ENCODE data around the gene ZDHHC1. TPM values are rescaled to one million over a fixed set of nuclear protein-coding genes. Genes with fewer than 3 reads are reported as not detected.

ZDHHC1 gene
- total RNA-seq, 4 donors from 2014 or later: 7.5 to 26.7 (median 17.3) TPM

GRCh38 chr16:67454852-67455251 lies 38.6 kb upstream of the ZDHHC1 start:
- ATAC-seq: no peak
- H3K27ac ChIP-seq: no peak overlapping the region
- no peaks in the 10 kb centered on the region for H3K9me3 ChIP-seq
- H3K4me3 ChIP-seq: no peak overlapping the region
- 94% methylated on average over 2 of the region's 6 CpGs; no CpG with 5 or more reads in 1 of the 2 donors for WGBS, 2 donors (ENCODE audit: low coverage in 1 of 2)
- TF ChIP-seq POLR2A (IDR thresholded peaks at IDR 0.05): no peak
- peaks cover 0 to 39% of the 10 kb centered on the region in 2 donors for H3K36me3 ChIP-seq
- peaks cover 0 to 76% (median 47%) of the 10 kb centered on the region in 3 donors for H3K4me1 ChIP-seq
- no peaks in the 10 kb centered on the region for H3K27me3 ChIP-seq

- no peak for ATAC-seq
- peaks cover 0 to 76% (median 45%) of the 10 kb centered on the region in 3 donors for H3K4me1 ChIP-seq
- no peaks in the 10 kb centered on the region for H3K27me3 ChIP-seq
- TF ChIP-seq POLR2A (IDR thresholded peaks at IDR 0.05): no peak
- no peak for TF ChIP-seq POLR2AphosphoS5 (IDR thresholded peaks at IDR 0.05)
- no peak for TF ChIP-seq CTCF (IDR thresholded peaks at IDR 0.05)
- no peak for TF ChIP-seq EP300 (IDR thresholded peaks at IDR 0.05)
- peaks cover 0 to 46% of the 10 kb centered on the region in 2 donors for H3K36me3 ChIP-seq
- no peak overlapping the region for H3K4me3 ChIP-seq
- WGBS, 2 donors (ENCODE audit: low coverage in 1 of 2): 77 to 80% methylated on average over 2 to 4 of the region's 5 CpGs
- H3K27ac ChIP-seq: no peak overlapping the region
- H3K9me3 ChIP-seq: no peaks in the 10 kb centered on the region
These were observed 37.8 kb upstream of the ZDHHC1 start for GRCh38 chr16:67454104-67454503.

GRCh38 chr16:67451704-67452435 lies 35.6 kb upstream of the ZDHHC1 start:
- no peaks in the 10 kb centered on the region for H3K9me3 ChIP-seq
- ATAC-seq: no peak
- H3K36me3 ChIP-seq: peaks cover 0 to 63% of the 10 kb centered on the region in 2 donors
- H3K4me3 ChIP-seq: no peak overlapping the region
- H3K4me1 ChIP-seq: peaks cover 0 to 74% (median 34%) of the 10 kb centered on the region in 3 donors
- no peaks in the 10 kb centered on the region for H3K27me3 ChIP-seq
- TF ChIP-seq POLR2AphosphoS5 (IDR thresholded peaks at IDR 0.05) (no peak), CTCF (IDR thresholded peaks at IDR 0.05) (no peak), EP300 (IDR thresholded peaks at IDR 0.05) (no peak), POLR2A (IDR thresholded peaks at IDR 0.05) (no peak)
- WGBS, 2 donors (ENCODE audit: low coverage in 1 of 2): 33% methylated on average over 1 of the region's 2 CpGs; no CpG with 5 or more reads in 1 of the 2 donors
- peak overlapping the region in 2 of 4 donors; percentile 24 to 38 for H3K27ac ChIP-seq

GRCh38 chr16:67451061-67451703 lies 34.9 kb upstream of the ZDHHC1 start:
- Histone ChIP-seq H3K27me3 (no peaks in the 10 kb centered on the region), H3K4me3 (no peak overlapping the region), H3K4me1 (peaks cover 0 to 74% (median 35%) of the 10 kb centered on the region in 3 donors), H3K27ac (peak overlapping the region in 2 of 4 donors; percentile 24 to 38), H3K36me3 (peaks cover 0 to 64% of the 10 kb centered on the region in 2 donors), H3K9me3 (no peaks in the 10 kb centered on the region)
- no peak for ATAC-seq
- TF ChIP-seq CTCF (IDR thresholded peaks at IDR 0.05) (no peak), EP300 (IDR thresholded peaks at IDR 0.05) (no peak), POLR2AphosphoS5 (IDR thresholded peaks at IDR 0.05) (no peak), POLR2A (IDR thresholded peaks at IDR 0.05) (no peak)
- 68 to 90% methylated on average over 4 to 6 of the region's 12 CpGs for WGBS, 2 donors (ENCODE audit: low coverage in 1 of 2)

- Histone ChIP-seq H3K27ac (peak overlapping the region in 2 of 4 donors; percentile 14 to 20), H3K4me3 (no peak overlapping the region), H3K9me3 (no peaks in the 10 kb centered on the region), H3K36me3 (peaks cover 0 to 68% of the 10 kb centered on the region in 2 donors), H3K27me3 (no peaks in the 10 kb centered on the region), H3K4me1 (peaks cover 0 to 79% (median 46%) of the 10 kb centered on the region in 3 donors)
- WGBS, 2 donors (ENCODE audit: low coverage in 1 of 2): 83% methylated on average over 1 of the region's 3 CpGs; no CpG with 5 or more reads in 1 of the 2 donors
- no peak for ATAC-seq
- TF ChIP-seq EP300 (IDR thresholded peaks at IDR 0.05) (no peak), CTCF (IDR thresholded peaks at IDR 0.05) (no peak), POLR2A (IDR thresholded peaks at IDR 0.05) (no peak), POLR2AphosphoS5 (IDR thresholded peaks at IDR 0.05) (no peak)
These were observed 33.5 kb upstream of the ZDHHC1 start for GRCh38 chr16:67449739-67450138.

Data from gastroesophageal sphincter (tissue), 4 donors.